ENCODE data around the gene CCDC158.

The CCDC158 gene

GRCh38 chr4:76406081-76406480 lies 14.9 kb downstream of the CCDC158 start:
- H3K27ac ChIP-seq: no peak overlapping the region
- no peak for TF ChIP-seq ZFX (IDR thresholded peaks at IDR 0.05; ENCODE audit: borderline replicate concordance)
- TF ChIP-seq, protein P1, sequence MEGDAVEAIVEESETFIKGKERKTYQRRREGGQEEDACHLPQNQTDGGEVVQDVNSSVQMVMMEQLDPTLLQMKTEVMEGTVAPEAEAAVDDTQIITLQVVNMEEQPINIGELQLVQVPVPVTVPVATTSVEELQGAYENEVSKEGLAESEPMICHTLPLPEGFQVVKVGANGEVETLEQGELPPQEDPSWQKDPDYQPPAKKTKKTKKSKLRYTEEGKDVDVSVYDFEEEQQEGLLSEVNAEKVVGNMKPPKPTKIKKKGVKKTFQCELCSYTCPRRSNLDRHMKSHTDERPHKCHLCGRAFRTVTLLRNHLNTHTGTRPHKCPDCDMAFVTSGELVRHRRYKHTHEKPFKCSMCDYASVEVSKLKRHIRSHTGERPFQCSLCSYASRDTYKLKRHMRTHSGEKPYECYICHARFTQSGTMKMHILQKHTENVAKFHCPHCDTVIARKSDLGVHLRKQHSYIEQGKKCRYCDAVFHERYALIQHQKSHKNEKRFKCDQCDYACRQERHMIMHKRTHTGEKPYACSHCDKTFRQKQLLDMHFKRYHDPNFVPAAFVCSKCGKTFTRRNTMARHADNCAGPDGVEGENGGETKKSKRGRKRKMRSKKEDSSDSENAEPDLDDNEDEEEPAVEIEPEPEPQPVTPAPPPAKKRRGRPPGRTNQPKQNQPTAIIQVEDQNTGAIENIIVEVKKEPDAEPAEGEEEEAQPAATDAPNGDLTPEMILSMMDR (IDR thresholded peaks at IDR 0.05): no peak

DNA sequence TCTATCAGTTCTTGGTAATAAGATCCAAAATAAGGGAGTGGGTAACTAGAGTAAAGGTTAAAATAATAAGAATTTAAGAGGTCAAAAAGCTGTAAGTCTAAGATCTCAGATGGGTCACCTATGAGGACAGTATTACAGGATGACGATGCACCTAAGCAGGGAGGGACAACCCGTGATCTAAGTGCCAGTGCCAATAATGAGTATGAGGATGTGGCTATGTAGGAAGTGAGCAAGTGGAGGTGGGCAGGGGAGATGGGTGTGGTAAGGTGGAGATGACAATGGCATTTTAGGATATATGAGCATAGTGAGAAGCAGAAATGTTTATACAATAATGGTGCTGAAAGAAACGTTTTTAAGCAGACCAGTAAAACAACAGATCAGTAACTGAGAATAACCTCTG lies 19.3 kb downstream of the CCDC158 start:
- no peak overlapping the region for H3K27ac ChIP-seq
- TF ChIP-seq, protein P1 (IDR thresholded peaks at IDR 0.05): no peak
- TF ChIP-seq ZFX (IDR thresholded peaks at IDR 0.05; ENCODE audit: borderline replicate concordance): no peak

GRCh38 chr4:76388160-76388908 lies 32.6 kb downstream of the CCDC158 start:
- no peak overlapping the region for H3K27ac ChIP-seq
- no peak for TF ChIP-seq ZFX (IDR thresholded peaks at IDR 0.05; ENCODE audit: borderline replicate concordance)
- TF ChIP-seq, protein P1 (IDR thresholded peaks at IDR 0.05): no peak

DNA sequence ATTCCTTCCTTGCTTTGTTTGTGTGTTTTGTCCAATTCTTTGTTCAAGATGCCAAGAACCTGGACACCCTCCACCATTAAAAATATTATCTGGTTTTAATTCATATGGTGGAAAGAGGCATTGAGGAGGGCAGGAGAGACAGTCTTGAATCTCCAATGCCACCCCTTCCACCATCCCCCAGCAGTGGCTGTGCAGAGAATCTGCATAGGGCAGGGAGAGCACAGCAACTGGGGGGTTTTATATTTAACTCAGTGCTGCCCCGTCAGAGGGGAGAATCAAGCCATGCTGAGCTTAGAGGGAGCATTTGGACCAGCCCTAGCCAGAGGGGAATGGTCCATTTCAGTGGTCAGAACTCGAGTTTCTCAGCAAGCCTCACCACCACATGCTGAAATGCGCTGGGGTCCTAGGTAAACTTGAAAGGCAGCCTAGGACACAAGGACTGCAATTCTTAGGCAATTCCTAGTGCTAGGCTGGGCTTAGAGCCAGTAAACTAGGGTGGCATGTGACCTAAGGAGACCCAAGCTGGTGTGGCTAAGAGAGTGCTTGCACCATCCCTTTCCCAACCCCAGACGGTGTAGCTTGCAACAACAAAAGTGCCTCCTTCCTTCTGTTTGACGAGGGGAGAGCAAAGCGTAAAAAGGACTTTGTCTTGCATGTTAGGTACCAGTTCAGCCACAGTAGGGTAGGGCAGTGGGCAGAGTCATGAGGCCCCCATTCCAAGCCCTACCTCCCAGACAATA lies 34.2 kb downstream of the CCDC158 start:
- no peak for TF ChIP-seq ZFX (IDR thresholded peaks at IDR 0.05; ENCODE audit: borderline replicate concordance)
- TF ChIP-seq, protein P1 (IDR thresholded peaks at IDR 0.05): no peak
- H3K27ac ChIP-seq: no peak overlapping the region

DNA sequence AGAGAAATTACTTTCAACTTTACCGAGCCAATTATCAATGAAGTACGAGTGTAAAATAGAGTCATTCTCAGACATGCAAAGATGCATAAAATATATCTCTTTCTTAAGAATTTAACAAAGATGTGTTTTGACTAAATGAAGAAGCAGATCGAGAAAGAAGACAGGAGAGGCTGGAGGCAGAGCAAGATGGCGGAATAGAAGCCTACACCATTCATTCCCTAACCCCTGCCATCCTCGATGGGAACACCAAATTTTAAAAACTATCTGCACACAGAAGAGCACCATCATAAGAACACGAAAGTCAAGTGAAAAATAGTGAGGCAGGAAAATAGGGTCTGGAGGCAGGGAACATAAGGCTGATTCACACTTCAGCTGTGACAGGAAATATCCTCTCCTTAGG lies 35.0 kb downstream of the CCDC158 start:
- no peak overlapping the region for H3K27ac ChIP-seq
- no peak for TF ChIP-seq ZFX (IDR thresholded peaks at IDR 0.05; ENCODE audit: borderline replicate concordance)
- TF ChIP-seq, protein P1 (IDR thresholded peaks at IDR 0.05): no peak

- H3K27ac ChIP-seq: no peak overlapping the region
- no peak for TF ChIP-seq ZFX (IDR thresholded peaks at IDR 0.05; ENCODE audit: borderline replicate concordance)
- TF ChIP-seq, protein P1 (IDR thresholded peaks at IDR 0.05): no peak
Observed at GRCh38 chr4:76384052-76384451, 36.9 kb downstream of the CCDC158 start.

DNA sequence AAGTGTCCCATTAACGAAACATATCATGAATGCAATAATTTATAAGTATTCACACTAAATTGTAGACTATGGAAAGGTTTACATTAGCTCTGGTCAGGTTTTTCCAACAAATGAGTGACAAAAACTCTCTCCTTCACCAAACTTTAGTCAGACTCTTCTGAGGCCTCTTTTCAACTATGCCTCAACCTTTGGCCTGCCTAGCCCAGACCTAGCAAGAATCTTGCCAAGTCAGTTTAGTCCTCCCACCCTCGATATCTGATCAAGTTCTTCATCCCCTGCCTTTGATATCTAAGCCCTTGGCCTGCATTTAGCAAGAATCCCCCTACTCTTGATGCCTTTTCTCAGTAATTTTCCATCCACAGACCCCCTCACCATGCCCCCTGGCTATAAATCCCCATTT lies 37.9 kb downstream of the CCDC158 start:
- TF ChIP-seq, protein P1 (IDR thresholded peaks at IDR 0.05): no peak
- TF ChIP-seq ZFX (IDR thresholded peaks at IDR 0.05; ENCODE audit: borderline replicate concordance): no peak
- no peak overlapping the region for H3K27ac ChIP-seq
